IMR-90 (cell line): Measurements from ENCODE around the gene CPNE4. TPM values are rescaled to one million over a fixed set of nuclear protein-coding genes. Genes with fewer than 3 reads are reported as not detected.

Experiments
- ATAC-seq: fragments of 200-7000 bp; cut with Tn5 transposase; 2 replicates; pipeline ENCODE4 v1.9.1; 2020; ENCODE audit warnings: low read depth, mild to moderate bottlenecking, moderate library complexity
- BruUV-seq: library from RNA; stranded (reverse); fragments of 400-500 nt; replicated peaks from 2 replicates; lab custom pipeline; 2021; lab: Mats Ljungman, UMichigan
- CTCF ChIA-PET: fragments of 300-600 bp; formaldehyde crosslinking; extraction: SDS; loops from one replicate; lab custom pipeline; 2021; ENCODE audit warnings: antibody characterized with exemption; lab: Yijun Ruan, JAX
- POLR2A ChIA-PET: fragments of 300-600 bp; sonication (Branson Sonifier 250); formaldehyde crosslinking; loops from one replicate; lab custom pipeline; 2022; ENCODE audit warnings: antibody characterized with exemption; ENCODE audit not compliant: unreplicated experiment; lab: Charles Lee
- DNase-seq: peaks from one replicate; pipeline ENCODE4 v3.0.0; 2013
- H2AFZ ChIP-seq: replicated peaks from 2 replicates; pipeline ENCODE3; 2013; ENCODE audit warnings: low read length, mild to moderate bottlenecking; ENCODE audit not compliant: poor library complexity
- H2AK5ac ChIP-seq: 2 replicates; pipeline ENCODE4 v1.6.1; 2013; ENCODE audit warnings: low read depth, low read length, inconsistent platforms
- H2AK9ac ChIP-seq: replicated peaks from 2 replicates; pipeline ENCODE3; 2013; ENCODE audit warnings: mild to moderate bottlenecking, low read depth, low read length, moderate library complexity; ENCODE audit not compliant: poor library complexity
- H2BK120ac ChIP-seq: 2 replicates; pipeline ENCODE4 v1.6.1; 2013; ENCODE audit warnings: low read depth, low read length, inconsistent platforms
- H2BK15ac ChIP-seq: 3 replicates; pipeline ENCODE4 v1.6.1; 2013; ENCODE audit warnings: low read depth, low read length, inconsistent platforms
- H2BK20ac ChIP-seq: 2 replicates; pipeline ENCODE4 v1.6.1; 2013; ENCODE audit warnings: low read depth, mild to moderate bottlenecking, inconsistent platforms, low read length, moderate library complexity
- H2BK5ac ChIP-seq: 2 replicates; pipeline ENCODE4 v1.6.1; 2013; ENCODE audit warnings: mild to moderate bottlenecking, low read depth, low read length, inconsistent platforms; ENCODE audit not compliant: poor library complexity, severe bottlenecking
- H3K14ac ChIP-seq: replicated peaks from 2 replicates; pipeline ENCODE4 v1.6.1; 2013; ENCODE audit warnings: low read depth, low read length, inconsistent platforms
- H3K18ac ChIP-seq: 2 replicates; pipeline ENCODE4 v1.6.1; 2013; ENCODE audit warnings: low read depth, low read length, control low read depth
- H3K23ac ChIP-seq: 2 replicates; pipeline ENCODE4 v1.6.1; 2013; ENCODE audit warnings: low read depth, low read length, inconsistent platforms
- H3K27ac ChIP-seq: 2 replicates; pipeline ENCODE4 v1.5.1; 2013; ENCODE audit warnings: mild to moderate bottlenecking, control low read depth, low read length; ENCODE audit not compliant: insufficient read depth
- H3K27me3 ChIP-seq: 2 replicates; pipeline ENCODE4 v1.6.1; 2013; ENCODE audit warnings: low read length; ENCODE audit not compliant: control insufficient read depth, insufficient read depth
- H3K36me3 ChIP-seq: 2 replicates; pipeline ENCODE4 v1.6.1; 2013; ENCODE audit warnings: low read length, mixed read lengths; ENCODE audit not compliant: control insufficient read depth, insufficient read depth
- H3K4ac ChIP-seq: 2 replicates; pipeline ENCODE4 v1.6.1; 2013; ENCODE audit warnings: low read depth, low read length, inconsistent platforms
- H3K4me1 ChIP-seq: 2 replicates; pipeline ENCODE4 v1.6.1; 2013; ENCODE audit warnings: low read length, mixed read lengths; ENCODE audit not compliant: control insufficient read depth, insufficient read depth
- H3K4me2 ChIP-seq: 2 replicates; pipeline ENCODE4 v1.6.1; 2013; ENCODE audit warnings: low read depth, mild to moderate bottlenecking, control low read depth, low read length, moderate library complexity
- H3K4me3 ChIP-seq: 2 replicates; pipeline ENCODE4 v1.5.1; 2013; ENCODE audit warnings: low read depth, mild to moderate bottlenecking, control low read depth, low read length, moderate library complexity; ENCODE audit not compliant: insufficient read depth
- H3K56ac ChIP-seq: 2 replicates; pipeline ENCODE4 v1.6.1; 2013; ENCODE audit warnings: low read length, inconsistent platforms; ENCODE audit not compliant: insufficient read depth; ENCODE audit errors: extremely low read depth
- H3K79me1 ChIP-seq, 2 experiments: 2 replicates each; pipeline ENCODE4 v1.6.1; 2013; ENCODE audit warnings: low read length in 2 of 2, inconsistent platforms in 1 of 2, low read depth in 1 of 2
- H3K9ac ChIP-seq: 2 replicates; pipeline ENCODE4 v1.6.1; 2013; ENCODE audit warnings: low read depth, low read length, control low read depth
- H3K9me1 ChIP-seq: 2 replicates; pipeline ENCODE4 v1.6.1; 2013; ENCODE audit warnings: low read length, inconsistent platforms; ENCODE audit not compliant: insufficient read depth
- H3K9me3 ChIP-seq: 2 replicates; pipeline ENCODE4 v1.6.1; 2013; ENCODE audit warnings: low read length; ENCODE audit not compliant: control insufficient read depth, insufficient read depth
- H4K20me1 ChIP-seq: 2 replicates; pipeline ENCODE4 v1.6.1; 2013; ENCODE audit warnings: low read length, inconsistent platforms; ENCODE audit not compliant: insufficient read depth
- H4K5ac ChIP-seq: 2 replicates; pipeline ENCODE4 v1.6.1; 2013; ENCODE audit warnings: mild to moderate bottlenecking, low read depth, low read length, control low read depth
- H4K8ac ChIP-seq, 2 experiments: 2 replicates each; pipeline ENCODE4 v1.6.1; 2013; ENCODE audit warnings: low read depth in 2 of 2, low read length in 2 of 2, control low read depth in 1 of 2, inconsistent platforms in 1 of 2
- H4K91ac ChIP-seq: 2 replicates; pipeline ENCODE4 v1.6.1; 2013; ENCODE audit warnings: low read depth, low read length, inconsistent platforms; ENCODE audit not compliant: insufficient read depth
- BHLHE40 ChIP-seq: fragments of 150-350 bp; IDR thresholded peaks from 2 replicates; pipeline ENCODE4 v1.6.1; 2016; ENCODE audit warnings: mild to moderate bottlenecking, low read depth, low read length
- CEBPB ChIP-seq: IDR thresholded peaks from 2 replicates; pipeline ENCODE4 v1.6.1; 2012; ENCODE audit warnings: low read depth, low read length, improper control_type of control experiment
- CHD1 ChIP-seq: IDR thresholded peaks from 2 replicates; pipeline ENCODE4 v1.6.1; 2012; ENCODE audit warnings: low read depth, low read length, improper control_type of control experiment
- FOS ChIP-seq: fragments of 150-350 bp; IDR thresholded peaks from 2 replicates; pipeline ENCODE4 v1.6.1; 2016; ENCODE audit warnings: low read depth, low read length
- MAFK ChIP-seq: IDR thresholded peaks from 2 replicates; pipeline ENCODE4 v1.6.1; 2012; ENCODE audit warnings: low read depth, low read length, improper control_type of control experiment
- MAZ ChIP-seq: IDR thresholded peaks from 2 replicates; pipeline ENCODE4 v1.6.1; 2012; ENCODE audit warnings: low read depth, mild to moderate bottlenecking, low read length, improper control_type of control experiment, moderate library complexity, borderline replicate concordance
- MXI1 ChIP-seq: IDR thresholded peaks from 2 replicates; pipeline ENCODE4 v1.6.1; 2012; ENCODE audit warnings: low read depth, mild to moderate bottlenecking, low read length, moderate library complexity, borderline replicate concordance
- NFE2L2 ChIP-seq: fragments of 150-350 bp; IDR thresholded peaks from 2 replicates; pipeline ENCODE4 v1.6.1; 2016; ENCODE audit warnings: low read depth, mild to moderate bottlenecking, low read length
- POLR2A ChIP-seq: IDR thresholded peaks from 2 replicates; pipeline ENCODE4 v1.6.1; 2012; ENCODE audit warnings: mild to moderate bottlenecking, low read depth, low read length
- RFX5 ChIP-seq: IDR thresholded peaks from 2 replicates; pipeline ENCODE4 v1.8.0; 2012; ENCODE audit warnings: low read depth, mild to moderate bottlenecking, low read length, moderate library complexity
- SMC3 ChIP-seq: fragments of 150-350 bp; IDR thresholded peaks from 2 replicates; pipeline ENCODE4 v1.6.1; 2016; ENCODE audit warnings: low read depth, mild to moderate bottlenecking, antibody characterized with exemption, low read length, moderate library complexity
- WGBS, 2 experiments: methylation state at CpG; one replicate each; pipeline versions ENCODE4 v1.1.5 to v1.1.7; 2013; ENCODE audit warnings: missing lambda C conversion rate in 2 of 2; ENCODE audit not compliant: insufficient read length in 1 of 2; ENCODE audit errors: extremely low coverage in 2 of 2; 5-methylcytosine and 5-hydroxymethylcytosine counted together
- dilution Hi-C: fragments of 300-500 bp; cut with HindIII; formaldehyde crosslinking; loops from one replicate; pipeline ENCODE4 v1.14.3; 2018; ENCODE audit warnings: low sequenced_read_pairs; ENCODE audit not compliant: unreplicated experiment
- in situ Hi-C: fragments of 300-500 bp; cut with MboI; formaldehyde crosslinking; loops from 3 replicates; pipeline ENCODE4 v1.14.3; 2019; ENCODE audit warnings: low sequenced_read_pairs, inconsistent platforms, mixed read lengths
- intact Hi-C: fragments of 100-400 bp; cut with micrococcal nuclease; formaldehyde crosslinking; loops from 2 replicates; pipeline ENCODE4 v1.10.0; 2022
- polyA plus RNA-seq, 3 experiments: library from polyadenylated mRNA; depleted of rRNA; stranded (reverse); fragments of >200 nt; gene quantifications; 2 replicates each; pipeline ENCODE4 v1.2.3, GENCODE V29; 2012; ENCODE audit warnings: low replicate concordance in 1 of 3
- total RNA-seq: library from RNA; depleted of rRNA; stranded (reverse); fragments of >200 nt; gene quantifications from 2 replicates; pipeline ENCODE4 v1.2.3, GENCODE V29; 2012
- TF ChIP-seq, protein P1 (sequence below): fragments of 150-350 bp; IDR thresholded peaks from 2 replicates; pipeline ENCODE4 v1.6.1; 2016; ENCODE audit warnings: low read depth, mild to moderate bottlenecking, low read length, moderate library complexity, borderline replicate concordance
- TF ChIP-seq, protein P2 (sequence below): conservative IDR thresholded peaks from 2 replicates; pipeline ENCODE4 v1.5.1; 2012; ENCODE audit warnings: mild to moderate bottlenecking, low read depth, low read length, improper control_type of control experiment

CPNE4 gene
- total and polyA plus RNA-seq, 2 of the 4 experiments (the other 2 are of a cell fraction): not detected

DNA sequence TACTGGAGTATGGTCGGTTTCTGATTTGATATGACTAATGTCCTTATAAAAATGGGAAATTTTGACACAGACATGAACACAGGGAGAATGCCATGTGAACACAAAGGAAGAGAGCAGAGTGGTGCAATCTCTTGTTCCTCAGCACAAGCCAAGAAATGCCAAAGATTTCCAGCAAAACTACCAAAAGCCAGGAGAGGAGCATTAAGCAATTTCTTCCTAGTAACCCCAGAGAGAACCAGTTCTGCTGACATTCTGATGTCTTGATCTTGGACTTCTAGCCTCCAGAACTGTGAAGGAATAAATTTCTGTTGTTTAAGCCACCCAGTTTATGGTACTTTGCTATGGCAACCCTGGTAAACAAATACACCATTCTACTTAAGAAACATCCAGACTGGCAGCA is 304.2 kb downstream of the CPNE4 start:
- Histone ChIP-seq H4K20me1 (no peaks in the 10 kb centered on the region), H3K27ac (no peak overlapping the region), H3K56ac (no peak overlapping the region), H3K18ac (no peak overlapping the region), H3K23ac (no peak overlapping the region), H2BK15ac (no peak overlapping the region), H3K9ac (no peak overlapping the region), H2BK5ac (no peak overlapping the region), H2BK20ac (no peak overlapping the region), H3K79me1 (no peaks in the 10 kb centered on the region), H3K9me1 (no peaks in the 10 kb centered on the region), H2AK9ac (no peak overlapping the region), H3K36me3 (no peaks in the 10 kb centered on the region), H3K14ac (no peak overlapping the region), H2BK120ac (no peak overlapping the region), H3K9me3 (no peaks in the 10 kb centered on the region), H3K4me1 (no peaks in the 10 kb centered on the region), H3K4me3 (no peak overlapping the region), H3K4me2 (no peak overlapping the region), H4K8ac (no peak overlapping the region), H4K91ac (no peak overlapping the region), H2AFZ (no peak overlapping the region), H2AK5ac (no peak overlapping the region), H3K4ac (no peak overlapping the region), H4K5ac (no peak overlapping the region), H3K27me3 (no peaks in the 10 kb centered on the region)
- dilution Hi-C loops (no loop called here), in situ Hi-C loops (no loop called here), intact Hi-C loops (no loop called here)
- no CpG with 5 or more reads among the region's 1 CpG for WGBS, 2 experiments
- CTCF ChIA-PET: no interaction called here
- no TSS peak for BruUV-seq
- POLR2A ChIA-PET: no interaction called here
- ATAC-seq: no peak
- DNase-seq: no peak
- TF ChIP-seq CHD1 (no peak), FOS (no peak), SMC3 (no peak), MAFK (no peak), MAZ (no peak), BHLHE40 (no peak), NFE2L2 (no peak), CEBPB (no peak), POLR2A (no peak), MXI1 (no peak), RFX5 (no peak)
- TF ChIP-seq, protein P1, sequence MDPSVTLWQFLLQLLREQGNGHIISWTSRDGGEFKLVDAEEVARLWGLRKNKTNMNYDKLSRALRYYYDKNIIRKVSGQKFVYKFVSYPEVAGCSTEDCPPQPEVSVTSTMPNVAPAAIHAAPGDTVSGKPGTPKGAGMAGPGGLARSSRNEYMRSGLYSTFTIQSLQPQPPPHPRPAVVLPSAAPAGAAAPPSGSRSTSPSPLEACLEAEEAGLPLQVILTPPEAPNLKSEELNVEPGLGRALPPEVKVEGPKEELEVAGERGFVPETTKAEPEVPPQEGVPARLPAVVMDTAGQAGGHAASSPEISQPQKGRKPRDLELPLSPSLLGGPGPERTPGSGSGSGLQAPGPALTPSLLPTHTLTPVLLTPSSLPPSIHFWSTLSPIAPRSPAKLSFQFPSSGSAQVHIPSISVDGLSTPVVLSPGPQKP: no peak
- TF ChIP-seq, protein P2, sequence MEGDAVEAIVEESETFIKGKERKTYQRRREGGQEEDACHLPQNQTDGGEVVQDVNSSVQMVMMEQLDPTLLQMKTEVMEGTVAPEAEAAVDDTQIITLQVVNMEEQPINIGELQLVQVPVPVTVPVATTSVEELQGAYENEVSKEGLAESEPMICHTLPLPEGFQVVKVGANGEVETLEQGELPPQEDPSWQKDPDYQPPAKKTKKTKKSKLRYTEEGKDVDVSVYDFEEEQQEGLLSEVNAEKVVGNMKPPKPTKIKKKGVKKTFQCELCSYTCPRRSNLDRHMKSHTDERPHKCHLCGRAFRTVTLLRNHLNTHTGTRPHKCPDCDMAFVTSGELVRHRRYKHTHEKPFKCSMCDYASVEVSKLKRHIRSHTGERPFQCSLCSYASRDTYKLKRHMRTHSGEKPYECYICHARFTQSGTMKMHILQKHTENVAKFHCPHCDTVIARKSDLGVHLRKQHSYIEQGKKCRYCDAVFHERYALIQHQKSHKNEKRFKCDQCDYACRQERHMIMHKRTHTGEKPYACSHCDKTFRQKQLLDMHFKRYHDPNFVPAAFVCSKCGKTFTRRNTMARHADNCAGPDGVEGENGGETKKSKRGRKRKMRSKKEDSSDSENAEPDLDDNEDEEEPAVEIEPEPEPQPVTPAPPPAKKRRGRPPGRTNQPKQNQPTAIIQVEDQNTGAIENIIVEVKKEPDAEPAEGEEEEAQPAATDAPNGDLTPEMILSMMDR: no peak
